ENCODE results near the gene RIT2.

DNA sequence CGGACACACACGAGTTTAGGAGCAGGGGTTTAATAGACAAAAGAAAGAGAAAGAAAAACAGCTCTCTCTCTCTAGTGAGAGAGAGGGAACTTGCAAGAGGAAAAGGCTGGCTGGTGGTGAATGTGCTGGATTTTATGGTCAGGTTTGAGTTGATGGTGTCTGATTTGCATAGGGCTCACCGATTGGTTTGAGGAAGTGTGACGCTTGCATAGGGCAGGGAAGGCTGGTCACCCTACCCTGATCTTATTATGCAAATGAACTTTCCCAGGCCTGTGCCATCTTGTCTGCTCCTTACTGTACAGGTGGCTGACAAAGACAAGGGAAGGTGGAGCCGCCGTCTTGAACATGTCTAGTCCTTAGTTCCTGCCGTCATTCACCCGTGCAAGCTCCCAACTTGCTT is 408.9 kb downstream of the RIT2 start:
- TF ChIP-seq, protein P1, sequence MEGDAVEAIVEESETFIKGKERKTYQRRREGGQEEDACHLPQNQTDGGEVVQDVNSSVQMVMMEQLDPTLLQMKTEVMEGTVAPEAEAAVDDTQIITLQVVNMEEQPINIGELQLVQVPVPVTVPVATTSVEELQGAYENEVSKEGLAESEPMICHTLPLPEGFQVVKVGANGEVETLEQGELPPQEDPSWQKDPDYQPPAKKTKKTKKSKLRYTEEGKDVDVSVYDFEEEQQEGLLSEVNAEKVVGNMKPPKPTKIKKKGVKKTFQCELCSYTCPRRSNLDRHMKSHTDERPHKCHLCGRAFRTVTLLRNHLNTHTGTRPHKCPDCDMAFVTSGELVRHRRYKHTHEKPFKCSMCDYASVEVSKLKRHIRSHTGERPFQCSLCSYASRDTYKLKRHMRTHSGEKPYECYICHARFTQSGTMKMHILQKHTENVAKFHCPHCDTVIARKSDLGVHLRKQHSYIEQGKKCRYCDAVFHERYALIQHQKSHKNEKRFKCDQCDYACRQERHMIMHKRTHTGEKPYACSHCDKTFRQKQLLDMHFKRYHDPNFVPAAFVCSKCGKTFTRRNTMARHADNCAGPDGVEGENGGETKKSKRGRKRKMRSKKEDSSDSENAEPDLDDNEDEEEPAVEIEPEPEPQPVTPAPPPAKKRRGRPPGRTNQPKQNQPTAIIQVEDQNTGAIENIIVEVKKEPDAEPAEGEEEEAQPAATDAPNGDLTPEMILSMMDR (IDR thresholded peaks at IDR 0.05) = no peak
- no peak for TF ChIP-seq POLR2A (IDR thresholded peaks at IDR 0.05)

All from tibial nerve (tissue), 3 donors.